Neural progenitor cell (in vitro differentiated cells): Measurements from ENCODE around the gene ELMO1. TPM values are rescaled to one million over a fixed set of nuclear protein-coding genes. Genes with fewer than 3 reads are reported as not detected.

Experiments
- DNase-seq: peaks from one replicate; pipeline ENCODE4 v3.0.0-alpha.2; 2016; ENCODE audit warnings: low spot score
- H2AFZ ChIP-seq: fragments of 200-600 bp; sonication (generic); replicated peaks from 2 replicates; pipeline ENCODE4 v1.6.1; 2016; ENCODE audit warnings: antibody characterized with exemption
- H3F3A ChIP-seq: fragments of 200-600 bp; sonication (generic); 2 replicates; pipeline ENCODE4 v1.6.1; 2016; ENCODE audit warnings: antibody characterized with exemption, low read depth
- H3K27ac ChIP-seq: fragments of 200-600 bp; sonication (generic); 2 replicates; pipeline ENCODE4 v1.5.1; 2016; ENCODE audit warnings: mild to moderate bottlenecking
- H3K27me3 ChIP-seq: fragments of 200-600 bp; sonication (generic); 2 replicates; pipeline ENCODE4 v1.6.1; 2016; ENCODE audit warnings: mild to moderate bottlenecking, moderate library complexity
- H3K36me3 ChIP-seq: fragments of 200-600 bp; sonication (generic); 2 replicates; pipeline ENCODE4 v1.5.1; 2016
- H3K4me1 ChIP-seq: fragments of 200-600 bp; sonication (generic); 2 replicates; pipeline ENCODE4 v1.6.1; 2016; ENCODE audit warnings: mixed run types
- H3K4me2 ChIP-seq: fragments of 200-600 bp; sonication (generic); 2 replicates; pipeline ENCODE4 v1.6.1; 2016
- H3K4me3 ChIP-seq: fragments of 200-600 bp; sonication (generic); 2 replicates; pipeline ENCODE4 v1.5.1; 2016
- H3K79me2 ChIP-seq: fragments of 200-600 bp; sonication (generic); 2 replicates; pipeline ENCODE4 v1.6.1; 2016; ENCODE audit warnings: low read depth
- H3K9ac ChIP-seq: fragments of 200-600 bp; sonication (generic); 2 replicates; pipeline ENCODE4 v1.6.1; 2016
- H3K9me3 ChIP-seq: fragments of 200-600 bp; sonication (generic); 2 replicates; pipeline ENCODE4 v1.5.1; 2016; ENCODE audit warnings: low read depth
- H4K20me1 ChIP-seq: fragments of 200-600 bp; sonication (generic); 2 replicates; pipeline ENCODE4 v1.6.1; 2016; ENCODE audit warnings: low read depth
- H3K27ac Mint-ChIP-seq: 3 replicates; pipeline ENCODE4 v1.8.0; 2021; ENCODE audit warnings: mixed read lengths
- H3K27me3 Mint-ChIP-seq: 2 replicates; pipeline ENCODE4 v1.8.0; 2022; ENCODE audit warnings: low read depth, mild to moderate bottlenecking, inconsistent platforms, moderate library complexity, mixed read lengths; ENCODE audit not compliant: insufficient read depth
- H3K36me3 Mint-ChIP-seq: 3 replicates; pipeline ENCODE4 v1.8.0; 2021; ENCODE audit warnings: mixed read lengths
- H3K4me1 Mint-ChIP-seq: 3 replicates; pipeline ENCODE4 v1.8.0; 2021; ENCODE audit warnings: mixed read lengths
- H3K4me3 Mint-ChIP-seq: 3 replicates; pipeline ENCODE4 v1.8.0; 2021; ENCODE audit warnings: mild to moderate bottlenecking, moderate library complexity, mixed read lengths
- H3K9me3 Mint-ChIP-seq: 3 replicates; pipeline ENCODE4 v1.8.0; 2020; ENCODE audit warnings: mixed read lengths
- EZH2 ChIP-seq: fragments of 200-600 bp; sonication (generic); IDR thresholded peaks from 2 replicates; pipeline ENCODE4 v1.6.1; 2017; ENCODE audit warnings: antibody characterized with exemption, mild to moderate bottlenecking, moderate library complexity
- EZH2phosphoT487 ChIP-seq: fragments of 200-600 bp; sonication (generic); IDR thresholded peaks from 2 replicates; pipeline ENCODE4 v1.6.1; 2017; ENCODE audit warnings: antibody characterized with exemption
- total RNA-seq: library from RNA; depleted of rRNA; stranded (reverse); fragments of >200 nt; gene quantifications from 2 replicates; pipeline ENCODE4 v1.2.3, GENCODE V29; 2015; ENCODE audit warnings: low replicate concordance
- TF ChIP-seq, protein P1 (sequence below): fragments of 200-600 bp; sonication (generic); IDR thresholded peaks from 2 replicates; pipeline ENCODE4 v1.5.1; 2017; ENCODE audit warnings: antibody characterized with exemption, mild to moderate bottlenecking

Gene ELMO1
- total RNA-seq, 1 donor from 2014 or later: 22.0 TPM

DNA sequence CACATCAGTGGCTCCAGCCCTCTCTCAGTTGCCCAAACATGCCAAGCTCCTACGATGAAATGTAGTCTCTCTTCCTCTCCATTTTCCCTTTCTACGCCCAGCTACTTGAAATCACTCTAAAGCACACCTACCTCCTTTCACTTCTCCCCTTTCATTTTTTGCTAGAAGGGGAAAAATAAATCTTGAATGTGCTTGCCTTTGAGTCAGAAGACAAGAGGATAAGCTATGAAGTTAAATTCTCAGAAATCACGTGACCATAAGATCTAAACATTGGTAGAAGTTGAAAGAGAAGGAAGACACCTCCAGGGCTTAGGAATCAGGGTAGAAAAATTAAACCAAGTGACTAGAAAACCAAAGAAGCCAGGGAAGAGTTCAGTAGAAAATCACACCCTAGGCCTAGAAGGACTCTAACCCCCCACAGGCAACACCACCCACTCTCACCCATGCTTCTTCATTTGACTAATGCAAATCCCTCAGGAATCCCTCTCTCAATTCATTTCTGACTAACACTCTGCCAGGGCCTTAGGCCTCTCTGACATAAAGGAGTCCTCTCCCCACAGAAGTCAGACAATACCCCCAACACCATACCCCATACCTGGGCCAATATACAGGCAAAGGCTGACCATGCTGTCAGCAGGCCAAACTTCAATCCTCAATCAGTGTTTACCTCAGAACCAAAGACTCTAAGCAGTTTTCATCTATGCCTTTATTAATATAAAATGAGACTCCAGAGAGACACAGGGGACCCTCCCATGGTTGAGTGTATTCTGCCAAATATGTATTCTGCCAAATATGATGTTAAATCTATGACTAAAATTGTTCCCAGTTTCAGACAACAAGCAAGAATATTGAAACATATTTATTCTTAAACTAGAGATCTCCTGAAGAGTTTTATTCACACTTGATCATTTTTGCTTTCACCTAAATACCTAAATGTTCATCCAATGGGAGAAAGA, 84.8 kb downstream of the ELMO1 start:
- Histone ChIP-seq H3K4me1 (peaks cover 24% of the 10 kb centered on the region), H3K9ac (no peak overlapping the region), H3K36me3 (no peaks in the 10 kb centered on the region), H3K27ac (no peak overlapping the region), H3K4me3 (no peak overlapping the region), H3K79me2 (no peaks in the 10 kb centered on the region), H3K9me3 (no peaks in the 10 kb centered on the region), H3K27me3 (no peaks in the 10 kb centered on the region), H3F3A (no peaks in the 10 kb centered on the region), H3K4me2 (no peak overlapping the region), H4K20me1 (no peaks in the 10 kb centered on the region), H2AFZ (no peak overlapping the region)
- TF ChIP-seq, protein P1, sequence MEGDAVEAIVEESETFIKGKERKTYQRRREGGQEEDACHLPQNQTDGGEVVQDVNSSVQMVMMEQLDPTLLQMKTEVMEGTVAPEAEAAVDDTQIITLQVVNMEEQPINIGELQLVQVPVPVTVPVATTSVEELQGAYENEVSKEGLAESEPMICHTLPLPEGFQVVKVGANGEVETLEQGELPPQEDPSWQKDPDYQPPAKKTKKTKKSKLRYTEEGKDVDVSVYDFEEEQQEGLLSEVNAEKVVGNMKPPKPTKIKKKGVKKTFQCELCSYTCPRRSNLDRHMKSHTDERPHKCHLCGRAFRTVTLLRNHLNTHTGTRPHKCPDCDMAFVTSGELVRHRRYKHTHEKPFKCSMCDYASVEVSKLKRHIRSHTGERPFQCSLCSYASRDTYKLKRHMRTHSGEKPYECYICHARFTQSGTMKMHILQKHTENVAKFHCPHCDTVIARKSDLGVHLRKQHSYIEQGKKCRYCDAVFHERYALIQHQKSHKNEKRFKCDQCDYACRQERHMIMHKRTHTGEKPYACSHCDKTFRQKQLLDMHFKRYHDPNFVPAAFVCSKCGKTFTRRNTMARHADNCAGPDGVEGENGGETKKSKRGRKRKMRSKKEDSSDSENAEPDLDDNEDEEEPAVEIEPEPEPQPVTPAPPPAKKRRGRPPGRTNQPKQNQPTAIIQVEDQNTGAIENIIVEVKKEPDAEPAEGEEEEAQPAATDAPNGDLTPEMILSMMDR: no peak
- no peak for TF ChIP-seq EZH2phosphoT487
- TF ChIP-seq EZH2: no peak
- peaks cover 6% of the 10 kb centered on the region for H3K4me1 Mint-ChIP-seq
- H3K36me3 Mint-ChIP-seq: no peaks in the 10 kb centered on the region
- no peak for DNase-seq
- H3K9me3 Mint-ChIP-seq: no peaks in the 10 kb centered on the region
- no peak overlapping the region for H3K27ac Mint-ChIP-seq
- H3K4me3 Mint-ChIP-seq: no peak overlapping the region
- no peaks in the 10 kb centered on the region for H3K27me3 Mint-ChIP-seq

DNA sequence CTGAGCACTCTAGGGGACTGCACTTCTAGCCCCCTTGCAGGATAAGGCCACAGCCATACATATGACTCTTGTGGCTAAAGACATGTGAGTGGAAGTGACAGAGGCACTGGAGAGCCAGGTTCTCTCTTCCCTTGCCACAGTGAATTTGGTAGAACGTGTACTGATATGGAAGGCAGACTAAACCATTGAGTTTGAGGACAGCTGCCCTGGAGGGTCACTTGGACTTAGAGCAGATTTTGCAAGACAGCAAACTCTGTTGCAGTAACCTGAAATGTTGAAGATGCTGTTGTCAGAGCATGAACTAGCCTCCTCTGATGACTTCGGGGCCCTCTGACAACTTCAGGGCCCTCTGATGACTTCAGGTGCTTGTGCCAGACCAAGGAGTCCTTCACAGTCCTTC, 85.9 kb downstream of the ELMO1 start:
- Mint-ChIP-seq H3K36me3 (no peaks in the 10 kb centered on the region), H3K27me3 (peaks cover 2% of the 10 kb centered on the region), H3K4me3 (no peak overlapping the region), H3K9me3 (no peaks in the 10 kb centered on the region), H3K4me1 (peaks cover 13% of the 10 kb centered on the region), H3K27ac (no peak overlapping the region)
- no peak overlapping the region for H2AFZ ChIP-seq
- no peaks in the 10 kb centered on the region for H3K36me3 ChIP-seq
- DNase-seq: no peak
- H3K27me3 ChIP-seq: no peaks in the 10 kb centered on the region
- H3K4me3 ChIP-seq: no peak overlapping the region
- no peak overlapping the region for H3K9ac ChIP-seq
- no peaks in the 10 kb centered on the region for H3K9me3 ChIP-seq
- TF ChIP-seq EZH2phosphoT487 (no peak), EZH2 (no peak)
- TF ChIP-seq, protein P1: no peak
- H3K4me1 ChIP-seq: peaks cover 19% of the 10 kb centered on the region
- H3F3A ChIP-seq: no peaks in the 10 kb centered on the region
- H3K27ac ChIP-seq: no peak overlapping the region
- no peak overlapping the region for H3K4me2 ChIP-seq
- H4K20me1 ChIP-seq: no peaks in the 10 kb centered on the region
- H3K79me2 ChIP-seq: no peaks in the 10 kb centered on the region

DNA sequence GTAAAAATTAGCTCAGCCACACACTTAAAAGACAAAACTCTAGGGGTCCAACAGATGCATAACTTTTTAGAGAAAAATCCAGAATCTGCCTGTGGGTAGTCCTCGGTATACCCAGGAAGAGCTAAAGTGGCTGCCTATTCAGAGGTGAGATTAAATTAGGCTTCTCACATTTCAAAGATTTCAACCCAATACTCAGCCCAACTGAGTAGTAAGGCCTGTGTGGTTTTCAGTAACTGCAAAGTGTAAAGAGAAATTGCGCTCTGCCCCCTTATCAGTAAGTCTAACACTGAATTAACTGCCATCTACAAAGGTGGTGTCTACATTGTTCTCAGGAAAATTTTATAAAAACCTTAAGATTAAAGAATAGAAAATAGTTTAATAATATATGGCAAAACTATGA, 88.2 kb downstream of the ELMO1 start:
- H3K27me3 ChIP-seq: no peaks in the 10 kb centered on the region
- peaks cover 16% of the 10 kb centered on the region for H3K4me1 ChIP-seq
- no peak overlapping the region for H3K9ac ChIP-seq
- Mint-ChIP-seq H3K9me3 (no peaks in the 10 kb centered on the region), H3K36me3 (peaks cover 2% of the 10 kb centered on the region), H3K27ac (no peak overlapping the region), H3K4me3 (no peak overlapping the region), H3K27me3 (peaks cover 2% of the 10 kb centered on the region), H3K4me1 (peaks cover 19% of the 10 kb centered on the region)
- no peak overlapping the region for H2AFZ ChIP-seq
- no peaks in the 10 kb centered on the region for H3K79me2 ChIP-seq
- no peaks in the 10 kb centered on the region for H3K36me3 ChIP-seq
- no peak overlapping the region for H3K4me2 ChIP-seq
- no peak overlapping the region for H3K4me3 ChIP-seq
- H3F3A ChIP-seq: no peaks in the 10 kb centered on the region
- no peak for DNase-seq
- H3K27ac ChIP-seq: no peak overlapping the region
- no peak for TF ChIP-seq EZH2
- TF ChIP-seq, protein P1: no peak
- TF ChIP-seq EZH2phosphoT487: no peak
- H3K9me3 ChIP-seq: no peaks in the 10 kb centered on the region
- H4K20me1 ChIP-seq: no peaks in the 10 kb centered on the region
